HG03066 (cell line): Measurements from ENCODE around the gene MFSD2B.
"Not testable (repeated sequence)": the region's sequence is repeated elsewhere in the genome, so short reads cannot be mapped to it uniquely, and the experiment has no call there.

Source experiments
- ATAC-seq: cut with Tn5 transposase; IDR thresholded peaks from one replicate; pipeline ENCODE4 v1.9.1; 2021; ENCODE audit warnings: low read depth; ENCODE audit not compliant: unreplicated experiment

The MFSD2B gene

GRCh38 chr2:24009680-24010476, at the start of gene MFSD2B:
Gene MFSD2B (plus strand): TSS chr2:24010085. CDS start chr2:24010097, 12 bp downstream.
- ATAC-seq = no peak

- ATAC-seq = no peak
Observed at GRCh38 chr2:23967846-23968245, 42.0 kb upstream of the MFSD2B start.

GRCh38 chr2:23976883-23977282, 33.0 kb upstream of the MFSD2B start:
- no peak for ATAC-seq

- no peak for ATAC-seq
Observed at GRCh38 chr2:23988371-23988770, 21.5 kb upstream of the MFSD2B start.

GRCh38 chr2:23992931-23993330, 17.0 kb upstream of the MFSD2B start:
- ATAC-seq = no peak

- ATAC-seq = no peak
Observed at GRCh38 chr2:23993736-23994269, 16.1 kb upstream of the MFSD2B start.

- ATAC-seq = no peak
Observed at GRCh38 chr2:23994567-23994966, 15.3 kb upstream of the MFSD2B start.

GRCh38 chr2:24007693-24008092, 2.2 kb upstream of the MFSD2B start:
- ATAC-seq = no peak

- ATAC-seq = no peak
Observed at GRCh38 chr2:24008672-24009366, 1.1 kb upstream of the MFSD2B start.

- no peak for ATAC-seq
Observed at GRCh38 chr2:24009367-24009679, 562 bp upstream of the MFSD2B start.

GRCh38 chr2:24010477-24011249, 778 bp downstream of the MFSD2B start:
- ATAC-seq = no peak

GRCh38 chr2:24011250-24012104, 1.6 kb downstream of the MFSD2B start:
- ATAC-seq = no peak

- ATAC-seq = no peak
Observed at GRCh38 chr2:24012521-24013188, 2.8 kb downstream of the MFSD2B start.

GRCh38 chr2:24014902-24015301, 5.0 kb downstream of the MFSD2B start:
- ATAC-seq = not testable (repeated sequence)

GRCh38 chr2:24015562-24016375, 5.9 kb downstream of the MFSD2B start:
- no peak for ATAC-seq

GRCh38 chr2:24016376-24016761, 6.5 kb downstream of the MFSD2B start:
- no peak for ATAC-seq

- no peak for ATAC-seq
Observed at GRCh38 chr2:24016853-24017703, 7.2 kb downstream of the MFSD2B start.

GRCh38 chr2:24017711-24018110, 7.8 kb downstream of the MFSD2B start:
- ATAC-seq = no peak
